Measurements from ENCODE around the gene AHI1.

- TF ChIP-seq POLR2A (IDR thresholded peaks at IDR 0.05; ENCODE audit: low read length), result no peak
- TF ChIP-seq GATA1 (IDR thresholded peaks at IDR 0.05; ENCODE audit: low read depth, low read length), result no peak
Observed at GRCh38 chr6:135438907-135439535, 58.5 kb downstream of the AHI1 start.
